Putamen (tissue), 1 donor: ENCODE measurements around the gene NUDCD3.

Source experiments
- DNase-seq: peaks from one replicate; pipeline ENCODE4 v3.0.0-alpha.2; 2016; ENCODE audit warnings: low spot score

Gene NUDCD3

GRCh38 chr7:44490351-44491200, at the start of gene NUDCD3:
Gene NUDCD3, minus strand, starts transcription at chr7:44490658. Its CDS starts 58 bp downstream, at chr7:44490600.
- DNase-seq: peak; percentile 84

- no peak for DNase-seq
Observed at GRCh38 chr7:44539669-44540506, 49.4 kb upstream of the NUDCD3 start.

GRCh38 chr7:44538798-44539668, 48.6 kb upstream of the NUDCD3 start:
- DNase-seq: no peak

DNA sequence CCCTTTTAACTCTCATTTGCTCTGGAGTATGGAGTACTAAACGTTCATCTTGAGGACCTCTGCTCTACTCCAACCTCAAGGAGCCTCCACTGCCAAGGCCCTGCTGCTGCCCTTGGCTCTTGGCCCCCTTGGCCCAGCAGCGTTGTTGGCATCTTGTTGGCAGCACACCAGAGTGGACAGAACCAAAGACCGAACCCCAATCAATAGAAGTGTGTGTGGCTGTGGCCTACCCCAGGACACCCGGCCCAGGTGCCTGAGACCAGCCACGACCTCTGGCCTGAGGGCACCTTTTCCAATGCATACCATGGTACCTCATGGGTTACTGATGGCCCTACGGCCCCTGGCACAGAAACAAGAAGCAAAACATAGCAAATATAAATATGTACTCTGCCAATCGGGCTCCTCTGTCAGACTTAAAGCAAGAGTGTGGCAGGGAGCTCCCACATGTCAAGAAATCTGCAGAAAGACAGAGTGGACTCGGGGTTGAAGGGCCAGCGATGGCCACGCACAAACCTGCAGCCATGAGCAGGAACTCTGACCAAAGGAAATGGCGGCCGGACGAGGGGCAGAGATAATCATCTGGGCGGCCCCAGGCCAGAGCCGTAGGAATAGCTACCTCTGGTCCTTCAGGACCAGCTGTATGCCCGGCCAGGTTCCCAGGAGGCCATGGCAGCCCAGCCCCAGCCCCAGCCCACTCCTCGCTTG, 47.8 kb upstream of the NUDCD3 start:
- DNase-seq: no peak

GRCh38 chr7:44537442-44537841, 47.0 kb upstream of the NUDCD3 start:
- DNase-seq: no peak

DNA sequence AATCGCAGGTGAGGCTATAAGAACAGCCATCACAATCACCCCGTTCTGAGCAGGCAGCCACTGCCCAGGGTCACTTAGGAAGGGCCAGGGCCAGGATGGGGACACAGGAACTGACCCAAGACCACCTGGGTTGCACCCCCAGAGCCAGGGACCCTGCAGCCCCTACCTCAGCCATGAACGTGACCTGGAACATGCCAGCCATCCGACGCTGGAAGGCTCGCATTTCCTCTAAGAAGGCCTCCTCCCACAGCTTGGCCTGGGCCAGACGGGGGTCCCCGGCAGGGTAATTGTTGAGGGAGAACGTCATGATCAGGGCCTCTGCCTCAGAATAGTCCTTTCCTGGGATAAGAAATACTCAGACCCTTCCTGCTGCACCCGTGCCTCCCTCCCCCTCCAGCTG, 45.6 kb upstream of the NUDCD3 start:
- DNase-seq: no peak

- no peak for DNase-seq
Observed at GRCh38 chr7:44535348-44536064, 45.0 kb upstream of the NUDCD3 start.

GRCh38 chr7:44534501-44534900, 44.0 kb upstream of the NUDCD3 start:
- no peak for DNase-seq

DNA sequence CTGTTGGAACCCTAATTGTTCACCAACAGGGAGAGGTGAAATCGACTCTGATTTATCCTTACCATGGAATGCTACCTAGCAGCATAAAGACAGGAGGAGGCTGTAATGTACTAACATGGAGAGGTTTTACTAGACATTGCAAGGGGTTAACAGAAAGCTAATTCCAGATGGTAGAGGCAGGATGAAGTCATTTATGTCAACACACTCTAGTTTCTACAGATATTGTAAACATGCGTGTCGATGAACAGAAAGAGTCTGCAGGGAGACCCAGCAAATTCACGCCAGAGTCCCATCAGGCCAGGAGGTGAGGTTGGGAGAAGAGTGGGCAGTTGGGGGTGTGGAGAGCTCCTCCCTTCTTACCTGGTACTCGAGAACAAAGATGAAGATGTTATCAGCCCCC, 43.6 kb upstream of the NUDCD3 start:
- no peak for DNase-seq

- no peak for DNase-seq
Observed at GRCh38 chr7:44533301-44534055, 43.0 kb upstream of the NUDCD3 start.

DNA sequence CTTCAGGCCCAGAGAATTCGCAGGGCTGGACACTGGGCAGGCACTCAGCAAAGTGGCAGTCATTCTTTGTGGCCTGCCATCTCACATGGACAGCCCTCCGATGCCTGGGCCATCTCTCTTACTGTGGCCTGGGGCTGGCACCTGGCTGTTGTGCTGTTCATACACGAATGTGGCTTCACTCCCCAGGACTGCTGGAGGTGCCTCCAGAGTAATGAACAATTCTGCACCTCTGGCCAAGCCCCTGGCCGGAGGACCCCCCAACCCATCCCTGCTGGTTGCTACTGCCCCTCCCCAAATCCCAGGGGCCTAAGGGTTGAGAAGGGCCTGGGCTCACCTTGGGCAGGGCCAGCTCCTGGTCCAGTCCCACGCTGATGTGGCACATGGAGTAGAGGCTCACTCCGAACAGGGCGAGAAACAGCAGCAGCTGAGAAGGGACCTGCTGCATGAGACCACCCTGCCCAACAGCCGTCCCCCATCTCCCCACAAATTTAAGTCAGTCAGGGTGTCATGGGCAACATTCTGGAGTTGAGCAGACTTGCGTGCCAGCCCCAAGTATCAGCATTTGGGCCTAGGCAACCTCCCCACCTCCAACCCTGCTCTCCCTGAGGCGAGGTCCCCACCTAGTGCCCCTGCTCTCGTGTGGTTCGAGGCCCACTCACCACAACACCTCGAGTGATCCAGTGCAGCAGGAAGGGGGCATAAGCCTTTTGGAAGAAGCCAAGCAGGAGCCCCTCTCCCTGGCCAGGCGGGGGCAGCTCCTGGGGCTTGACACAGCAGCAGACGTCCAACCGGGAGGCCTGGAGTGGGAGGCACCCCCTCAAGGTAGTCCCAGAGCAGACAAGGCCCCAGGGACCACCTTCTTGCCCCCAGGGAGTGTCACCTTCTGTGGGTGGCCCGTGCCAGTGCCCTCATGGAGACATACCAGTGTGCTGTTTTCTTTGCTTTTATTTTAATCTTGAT, 41.2 kb upstream of the NUDCD3 start:
- DNase-seq: no peak

DNA sequence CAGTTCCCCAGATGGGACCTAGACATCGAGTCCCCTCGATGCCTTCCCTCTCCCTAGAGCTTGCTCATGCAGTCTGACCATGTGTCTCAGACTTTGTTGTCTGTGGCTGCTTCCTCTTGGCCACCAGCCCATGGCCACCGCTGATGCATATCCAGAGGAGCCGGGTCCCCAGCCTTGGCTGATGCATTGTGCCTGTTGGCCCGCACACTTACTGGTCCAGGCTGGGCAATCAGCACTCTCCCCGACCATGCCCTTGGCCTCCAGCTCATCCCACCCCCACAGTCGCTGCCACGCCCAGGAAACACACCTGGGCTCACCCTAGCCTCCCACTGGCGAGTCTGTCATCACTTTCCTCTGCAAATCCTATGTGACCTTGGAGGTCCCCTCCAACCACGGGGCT, 40.5 kb upstream of the NUDCD3 start:
- no peak for DNase-seq

DNA sequence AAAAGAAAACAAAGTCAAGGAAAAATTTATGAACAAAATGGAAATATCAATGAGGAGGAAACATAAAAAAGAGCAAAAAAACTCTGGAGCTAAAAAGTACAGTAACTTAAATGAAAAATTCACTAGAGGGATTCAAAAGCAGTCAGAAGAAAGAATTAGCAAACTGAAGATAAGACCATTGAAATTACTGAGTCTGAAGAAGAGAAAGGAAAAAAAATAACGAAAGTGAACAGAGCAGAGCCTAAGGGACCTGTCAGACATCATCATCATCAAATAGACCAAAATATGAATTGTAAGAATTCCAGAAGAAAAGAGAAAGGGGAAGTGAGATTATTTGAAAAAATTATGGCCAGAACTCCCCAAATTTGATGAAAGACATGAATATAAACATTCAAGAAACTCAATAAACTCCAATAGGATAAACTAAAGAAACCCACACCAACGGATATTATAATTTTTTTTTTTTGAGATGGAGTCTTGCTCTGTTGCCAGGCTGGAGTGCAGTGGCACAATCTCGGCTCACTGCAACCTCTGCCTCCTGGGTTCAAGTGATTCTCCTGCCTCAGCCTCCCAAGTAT, 34.4 kb upstream of the NUDCD3 start:
- no peak for DNase-seq

DNA sequence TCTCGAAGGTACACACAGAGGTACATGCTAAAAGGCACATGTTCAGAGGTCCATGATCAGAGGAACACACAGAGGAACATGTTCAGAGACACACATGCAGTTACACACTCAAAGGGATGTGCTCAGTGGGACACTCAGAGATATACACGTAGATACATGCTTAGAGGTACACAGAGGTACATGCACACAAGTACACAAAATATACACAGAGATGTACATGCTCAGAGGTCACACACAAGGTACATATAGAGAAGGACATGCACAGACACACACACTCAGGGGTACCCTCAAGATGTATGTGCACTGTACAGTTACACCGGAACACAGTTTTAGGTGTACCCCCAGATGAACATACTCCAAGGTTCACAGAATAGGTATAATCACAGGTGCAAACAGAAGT, 31.9 kb upstream of the NUDCD3 start:
- no peak for DNase-seq

DNA sequence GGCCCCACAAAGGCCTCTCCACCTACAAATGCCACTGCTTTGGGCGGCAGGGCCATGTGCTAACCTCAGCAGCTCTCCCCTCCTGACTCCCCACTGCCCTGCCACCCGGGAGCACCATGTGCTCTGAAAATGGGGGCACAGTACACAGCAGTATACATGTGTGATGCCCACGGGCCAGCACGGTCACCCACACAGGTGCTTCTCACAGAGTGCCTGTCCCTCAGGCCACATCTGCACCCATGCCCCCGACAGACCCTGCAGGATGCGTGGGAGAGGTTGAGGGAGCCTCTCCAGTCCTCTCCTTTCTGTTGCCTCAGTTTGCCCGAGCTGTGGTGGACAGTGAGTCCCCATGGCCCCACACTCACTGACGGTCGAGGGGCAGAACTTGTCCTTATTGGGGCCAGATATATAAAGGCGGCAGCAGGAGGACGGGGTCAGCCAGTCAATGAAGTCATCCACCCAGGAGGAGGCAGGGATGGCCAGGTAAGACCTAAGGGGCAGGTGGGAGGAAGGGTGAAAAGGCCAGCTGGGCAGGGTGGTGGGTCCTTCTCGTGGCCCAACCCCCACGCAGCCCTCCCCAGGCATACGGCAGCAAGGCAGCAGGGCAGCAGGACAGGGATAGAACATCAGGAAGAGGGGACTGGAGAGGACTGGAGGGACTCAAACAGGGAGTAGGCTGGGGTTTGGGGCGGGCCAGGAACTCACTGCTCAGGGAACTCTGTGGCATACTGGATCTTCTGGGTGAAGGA, 31.1 kb upstream of the NUDCD3 start:
- DNase-seq: no peak

GRCh38 chr7:44520574-44520973, 30.1 kb upstream of the NUDCD3 start:
- no peak for DNase-seq

DNA sequence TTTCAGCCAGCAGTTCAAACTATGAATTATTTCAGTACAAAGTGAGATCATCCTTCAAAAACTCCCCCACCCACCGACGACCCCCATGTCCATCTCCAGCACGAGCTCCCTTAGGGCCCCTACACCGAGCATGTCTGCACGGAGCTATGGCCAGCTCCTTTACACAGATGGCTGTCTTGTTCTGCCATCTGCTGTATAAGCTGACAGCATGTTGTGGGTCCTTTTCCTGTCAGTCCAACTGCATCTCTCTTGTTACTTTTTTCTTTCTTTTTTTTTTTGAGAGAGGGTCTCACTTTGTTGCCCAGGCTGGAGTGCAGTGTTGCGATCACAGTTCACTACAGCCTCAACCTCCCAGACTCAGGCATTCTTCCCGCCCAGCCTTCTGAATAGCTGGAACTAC, 29.1 kb upstream of the NUDCD3 start:
- DNase-seq: no peak

- DNase-seq: no peak
Observed at GRCh38 chr7:44518761-44519160, 28.3 kb upstream of the NUDCD3 start.
